Testis (tissue), 3 donors: ENCODE results near the gene PIEZO1. TPM values are rescaled to one million over a fixed set of nuclear protein-coding genes. Genes with fewer than 3 reads are reported as not detected.
"Not testable (repeated sequence)": the region's sequence is repeated elsewhere in the genome, so short reads cannot be mapped to it uniquely, and the experiment has no call there.

ENCODE experiments used
- DNase-seq: peaks from one replicate; pipeline ENCODE4 v3.0.0-alpha.2; 2019
- H3K27ac ChIP-seq, 2 donors: fragments of 200-600 bp; sonication (generic); one replicate each; pipeline ENCODE4 v1.5.1; 2019
- H3K27me3 ChIP-seq: fragments of 200-600 bp; sonication (generic); one replicate; pipeline ENCODE4 v1.5.1; 2019
- H3K36me3 ChIP-seq: fragments of 200-600 bp; sonication (generic); one replicate; pipeline ENCODE4 v1.5.1; 2017; ENCODE audit warnings: low read depth; ENCODE audit errors: missing control alignments
- H3K4me1 ChIP-seq: fragments of 200-600 bp; sonication (generic); one replicate; pipeline ENCODE4 v1.5.1; 2019
- H3K4me3 ChIP-seq, 2 donors: fragments of 200-600 bp; sonication (generic); one replicate each; pipeline ENCODE4 v1.5.1; 2017 to 2019
- H3K9me3 ChIP-seq: fragments of 200-600 bp; sonication (generic); one replicate; pipeline ENCODE4 v1.5.1; 2017
- CTCF ChIP-seq, 3 experiments: fragments of 450-650 bp in 2 of 3; fragments of 200-600 bp in 1 of 3; sonication (generic) in 1 of 3; IDR thresholded peaks; one replicate each; pipeline ENCODE4 v1.5.1; 2016 to 2019; ENCODE audit warnings: antibody characterized with exemption in 3 of 3, mild to moderate bottlenecking in 2 of 3, moderate library complexity in 1 of 3
- POLR2A ChIP-seq: fragments of 450-650 bp; IDR thresholded peaks from one replicate; pipeline ENCODE4 v1.6.1; 2017; ENCODE audit warnings: antibody characterized with exemption, mild to moderate bottlenecking, moderate library complexity
- WGBS, 2 donors: methylation state at CpG; one replicate each; pipeline ENCODE4 v1.1.5; 2018; 5-methylcytosine and 5-hydroxymethylcytosine counted together
- intact Hi-C: fragments of 100-400 bp; cut with DNase I; formaldehyde crosslinking; loops from one replicate; pipeline ENCODE4 v1.15.1; 2023; ENCODE audit warnings: low total_unique reads
- polyA plus RNA-seq: library from polyadenylated mRNA; stranded (reverse); fragments of 350-450 nt; fragmentation: Illumina TruSeq; extraction: RNeasy Lipid Tissue Mini Kit (QIAGEN cat#74804); gene quantifications from one replicate; pipeline ENCODE4 v1.2.3, GENCODE V29; 2014; ENCODE audit warnings: low read depth, low replicate concordance; ENCODE audit not compliant: insufficient read depth
- total RNA-seq, 2 donors: library from RNA; depleted of rRNA; stranded (reverse); fragments of >200 nt; gene quantifications; one replicate each; pipeline ENCODE4 v1.2.3, GENCODE V29; 2016

PIEZO1 gene
- total and polyA plus RNA-seq, 3 donors from 2014 or later: 24.2 to 44.5 (median 40.7) TPM

- 82 to 87% methylated on average over 7 of the region's 7 CpGs for WGBS, 2 donors
- intact Hi-C loops: no loop called here
- Histone ChIP-seq H3K27ac (no peak overlapping the region), H3K4me1 (peaks cover 3% of the 10 kb centered on the region), H3K9me3 (no peaks in the 10 kb centered on the region), H3K36me3 (no peaks in the 10 kb centered on the region), H3K27me3 (no peaks in the 10 kb centered on the region), H3K4me3 (no peak overlapping the region)
- TF ChIP-seq POLR2A (no peak), CTCF (IDR thresholded peaks at IDR 0.05) (no peak)
- DNase-seq: no peak
Observed at GRCh38 chr16:88789594-88789993, 4.6 kb upstream of the PIEZO1 start.

- 92 to 94% methylated on average over 8 of the region's 8 CpGs for whole genome bisulfite sequencing, 2 donors
- H3K9me3 ChIP-seq, H3K27me3 ChIP-seq, H3K27ac ChIP-seq, H3K36me3 ChIP-seq, H3K4me3 ChIP-seq, DNase-seq, intact Hi-C loops, H3K4me1 ChIP-seq: not testable (repeated sequence)
Observed at GRCh38 chr16:88788749-88789148, 3.7 kb upstream of the PIEZO1 start.

GRCh38 chr16:88787579-88788314 lies 2.7 kb upstream of the PIEZO1 start:
- DNase-seq: no peak
- Histone ChIP-seq H3K27ac (no peak overlapping the region), H3K27me3 (no peaks in the 10 kb centered on the region), H3K4me3 (no peak overlapping the region), H3K36me3 (no peaks in the 10 kb centered on the region), H3K4me1 (peaks cover 3% of the 10 kb centered on the region), H3K9me3 (no peaks in the 10 kb centered on the region)
- intact Hi-C loops: no loop called here
- 90 to 93% methylated on average over 11 of the region's 11 CpGs for WGBS, 2 donors
- TF ChIP-seq CTCF (IDR thresholded peaks at IDR 0.05): no peak
- TF ChIP-seq POLR2A: no peak

GRCh38 chr16:88784856-88785105 lies 239 bp downstream of the PIEZO1 start:
- H3K27ac ChIP-seq: peak overlapping the region in 1 of 2 donors; percentile 86
- no peaks in the 10 kb centered on the region for H3K36me3 ChIP-seq
- H3K4me3 ChIP-seq: peak overlapping the region; percentile 52 to 62
- WGBS, 2 donors: 0% methylated on average over 1 of the region's 32 CpGs
- no peaks in the 10 kb centered on the region for H3K27me3 ChIP-seq
- no peak for DNase-seq
- H3K9me3 ChIP-seq: no peaks in the 10 kb centered on the region
- H3K4me1 ChIP-seq: peaks cover 6% of the 10 kb centered on the region
- intact Hi-C loops: loop anchor here (5.0 kb wide), 1 partner anchor 42 kb away; no protein-coding TSS in a partner anchor
- TF ChIP-seq POLR2A (no peak), CTCF (IDR thresholded peaks at IDR 0.05) (no peak)

- H3K36me3 ChIP-seq: no peaks in the 10 kb centered on the region
- peak in 2 of 3 experiments; percentile 50 to 55 for TF ChIP-seq CTCF (IDR thresholded peaks at IDR 0.05)
- no peak for TF ChIP-seq POLR2A
- H3K9me3 ChIP-seq: no peaks in the 10 kb centered on the region
- intact Hi-C loops: loop anchor here (5.0 kb wide), 1 partner anchor 42 kb away; no protein-coding TSS in a partner anchor
- peaks cover 11% of the 10 kb centered on the region for H3K4me1 ChIP-seq
- 1 to 6% methylated on average over 35 to 52 of the region's 74 CpGs for WGBS, 2 donors
- no peaks in the 10 kb centered on the region for H3K27me3 ChIP-seq
- DNase-seq: peak; percentile 62
- H3K27ac ChIP-seq: peak overlapping the region; percentile 67 to 86
- H3K4me3 ChIP-seq: peak overlapping the region; percentile 52 to 62
Observed at GRCh38 chr16:88784074-88784855, 755 bp downstream of the PIEZO1 start.
